ENCODE results near the gene TNFSF8. TPM values are rescaled to one million over a fixed set of nuclear protein-coding genes. Genes with fewer than 3 reads are reported as not detected.

The TNFSF8 gene
- total RNA-seq, 1 donor from 2014 or later, result not detected

GRCh38 chr9:114935119-114935518, 4.7 kb upstream of the TNFSF8 start:
- no peak for DNase-seq (ENCODE audit: low read depth)
- no peaks in the 10 kb centered on the region for H3K27me3 ChIP-seq (ENCODE audit: control insufficient read depth, insufficient read depth, low read length)
- no peak for TF ChIP-seq CTCF (IDR thresholded peaks at IDR 0.05; ENCODE audit: insufficient read depth, low read length, poor library complexity, severe bottlenecking)
- H3K36me3 ChIP-seq (ENCODE audit: control insufficient read depth, insufficient read depth, low read length), result no peaks in the 10 kb centered on the region
- no peak overlapping the region for H3K4me3 ChIP-seq (ENCODE audit: low read depth, low read length)

- Histone ChIP-seq H3K27me3 (ENCODE audit: control insufficient read depth, insufficient read depth, low read length) (no peaks in the 10 kb centered on the region), H3K4me3 (ENCODE audit: low read depth, low read length) (no peak overlapping the region), H3K36me3 (ENCODE audit: control insufficient read depth, insufficient read depth, low read length) (no peaks in the 10 kb centered on the region)
- no peak for TF ChIP-seq CTCF (IDR thresholded peaks at IDR 0.05; ENCODE audit: insufficient read depth, low read length, poor library complexity, severe bottlenecking)
- DNase-seq (ENCODE audit: low read depth), result no peak
These were observed 2.1 kb upstream of the TNFSF8 start for GRCh38 chr9:114932502-114932901.

GRCh38 chr9:114931407-114931806, 1.0 kb upstream of the TNFSF8 start:
- H3K27me3 ChIP-seq (ENCODE audit: control insufficient read depth, insufficient read depth, low read length), result no peaks in the 10 kb centered on the region
- no peak overlapping the region for H3K4me3 ChIP-seq (ENCODE audit: low read depth, low read length)
- no peak for TF ChIP-seq CTCF (IDR thresholded peaks at IDR 0.05; ENCODE audit: insufficient read depth, low read length, poor library complexity, severe bottlenecking)
- DNase-seq (ENCODE audit: low read depth), result no peak
- no peaks in the 10 kb centered on the region for H3K36me3 ChIP-seq (ENCODE audit: control insufficient read depth, insufficient read depth, low read length)

- TF ChIP-seq CTCF (IDR thresholded peaks at IDR 0.05; ENCODE audit: insufficient read depth, low read length, poor library complexity, severe bottlenecking), result no peak
- Histone ChIP-seq H3K36me3 (ENCODE audit: control insufficient read depth, insufficient read depth, low read length) (no peaks in the 10 kb centered on the region), H3K27me3 (ENCODE audit: control insufficient read depth, insufficient read depth, low read length) (no peaks in the 10 kb centered on the region)
These were observed 1.2 kb downstream of the TNFSF8 start for GRCh38 chr9:114929201-114929600.

GRCh38 chr9:114928671-114929070, 1.7 kb downstream of the TNFSF8 start:
- H3K4me3 ChIP-seq (ENCODE audit: low read depth, low read length), result no peak overlapping the region
- H3K27me3 ChIP-seq (ENCODE audit: control insufficient read depth, insufficient read depth, low read length), result no peaks in the 10 kb centered on the region

More at GRCh38 chr9:114929201-114929600, 1.2 kb downstream of the TNFSF8 start:
- DNase-seq (ENCODE audit: low read depth), result no peak
- no peak overlapping the region for H3K4me3 ChIP-seq (ENCODE audit: low read depth, low read length)

More at GRCh38 chr9:114928671-114929070, 1.7 kb downstream of the TNFSF8 start:
- DNase-seq (ENCODE audit: low read depth), result no peak
- no peak for TF ChIP-seq CTCF (IDR thresholded peaks at IDR 0.05; ENCODE audit: insufficient read depth, low read length, poor library complexity, severe bottlenecking)
- no peaks in the 10 kb centered on the region for H3K36me3 ChIP-seq (ENCODE audit: control insufficient read depth, insufficient read depth, low read length)
